ENCODE data around the gene ARMCX1. TPM values are rescaled to one million over a fixed set of nuclear protein-coding genes. Genes with fewer than 3 reads are reported as not detected.
"Not testable (repeated sequence)": the region's sequence is repeated elsewhere in the genome, so short reads cannot be mapped to it uniquely, and the experiment has no call there.

Gene ARMCX1
- total RNA-seq, 1 donor from 2014 or later = 24.8 TPM

- H3K4me3 Mint-ChIP-seq = peak overlapping the region; percentile 76
- H3K4me1 Mint-ChIP-seq = peaks cover 8% of the 10 kb centered on the region
- H3K27me3 Mint-ChIP-seq (ENCODE audit: low read depth) = no peaks in the 10 kb centered on the region
- peaks cover 30% of the 10 kb centered on the region for H3K9me3 Mint-ChIP-seq
- H3K36me3 Mint-ChIP-seq = peaks cover 20% of the 10 kb centered on the region
- DNase-seq (ENCODE audit: low spot score in 2 of 2, unreplicated experiment in 2 of 2) = peak in 1 of 2 experiments; percentile 56
- no peak for TF ChIP-seq CTCF (IDR thresholded peaks at IDR 0.05; ENCODE audit: unreplicated experiment)
- peak overlapping the region; percentile 88 for H3K27ac Mint-ChIP-seq
These were observed 518 bp downstream of the ARMCX1 start for GRCh38 chrX:101550751-101551379.

GRCh38 chrX:101551380-101551767, 1.0 kb downstream of the ARMCX1 start:
- H3K9me3 Mint-ChIP-seq = peaks cover 30% of the 10 kb centered on the region
- no peak for TF ChIP-seq CTCF (IDR thresholded peaks at IDR 0.05; ENCODE audit: unreplicated experiment)
- H3K36me3 Mint-ChIP-seq = peaks cover 20% of the 10 kb centered on the region
- peak overlapping the region; percentile 88 for H3K27ac Mint-ChIP-seq
- no peaks in the 10 kb centered on the region for H3K27me3 Mint-ChIP-seq (ENCODE audit: low read depth)
- no peak for DNase-seq (ENCODE audit: low spot score in 2 of 2, unreplicated experiment in 2 of 2)
- H3K4me1 Mint-ChIP-seq = peaks cover 8% of the 10 kb centered on the region
- peak overlapping the region; percentile 76 for H3K4me3 Mint-ChIP-seq

- Mint-ChIP-seq H3K36me3 (peaks cover 20% of the 10 kb centered on the region), H3K9me3 (peaks cover 30% of the 10 kb centered on the region), H3K4me1 (peaks cover 8% of the 10 kb centered on the region), H3K27me3 (ENCODE audit: low read depth) (no peaks in the 10 kb centered on the region), H3K4me3 (no peak overlapping the region), H3K27ac (no peak overlapping the region)
- TF ChIP-seq CTCF (IDR thresholded peaks at IDR 0.05; ENCODE audit: unreplicated experiment) = no peak
- DNase-seq (ENCODE audit: low spot score in 2 of 2, unreplicated experiment in 2 of 2) = no peak
These were observed 2.4 kb downstream of the ARMCX1 start for GRCh38 chrX:101552714-101553113.

- H3K4me1 Mint-ChIP-seq = peaks cover 11% of the 10 kb centered on the region
- DNase-seq (ENCODE audit: low spot score in 2 of 2, unreplicated experiment in 2 of 2) = no peak
- no peaks in the 10 kb centered on the region for H3K27me3 Mint-ChIP-seq (ENCODE audit: low read depth)
- peaks cover 19% of the 10 kb centered on the region for H3K9me3 Mint-ChIP-seq
- no peak for TF ChIP-seq CTCF (IDR thresholded peaks at IDR 0.05; ENCODE audit: unreplicated experiment)
- H3K4me3 Mint-ChIP-seq = no peak overlapping the region
- no peaks in the 10 kb centered on the region for H3K36me3 Mint-ChIP-seq
- H3K27ac Mint-ChIP-seq = no peak overlapping the region
These were observed 14.3 kb downstream of the ARMCX1 start for GRCh38 chrX:101564651-101565050.

DNA sequence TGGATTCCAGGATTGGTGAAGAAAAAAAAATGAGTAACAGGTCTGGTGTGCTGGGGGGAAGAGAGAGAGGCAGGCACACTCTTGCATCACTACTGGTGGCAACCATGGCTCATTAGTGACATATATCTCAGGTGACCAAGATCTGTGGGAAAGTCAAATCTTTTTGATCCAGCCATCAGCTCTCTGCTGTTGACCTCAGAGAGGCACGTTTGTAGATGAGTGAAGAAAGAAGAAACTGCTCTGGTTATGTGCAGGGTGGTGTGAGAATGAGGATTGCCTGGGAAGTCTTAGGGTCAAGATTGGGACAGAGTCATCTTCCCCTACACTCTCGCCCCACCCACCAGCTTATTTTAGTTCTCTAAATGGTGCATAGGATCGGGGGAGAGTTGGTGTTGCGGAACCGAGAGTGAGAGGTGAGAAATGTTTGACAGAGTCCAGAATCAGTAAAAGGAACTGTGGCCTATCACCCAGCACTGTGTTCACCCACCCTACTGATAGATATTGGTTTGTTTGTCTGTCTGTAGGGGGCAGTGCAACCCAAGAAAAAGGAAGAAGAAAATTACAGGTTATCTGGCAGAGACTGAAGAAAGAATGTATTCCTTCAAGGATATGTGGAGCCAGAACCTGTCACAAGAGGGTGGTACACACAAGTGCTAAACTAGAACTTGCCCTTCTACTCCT, 45.5 kb downstream of the ARMCX1 start:
- H3K27ac Mint-ChIP-seq = no peak overlapping the region
- no peak for DNase-seq (ENCODE audit: low spot score in 2 of 2, unreplicated experiment in 2 of 2)
- no peaks in the 10 kb centered on the region for H3K36me3 Mint-ChIP-seq
- H3K4me3 Mint-ChIP-seq = no peak overlapping the region
- no peaks in the 10 kb centered on the region for H3K27me3 Mint-ChIP-seq (ENCODE audit: low read depth)
- TF ChIP-seq CTCF (IDR thresholded peaks at IDR 0.05; ENCODE audit: unreplicated experiment) = peak; percentile 60
- H3K4me1 Mint-ChIP-seq = peaks cover 2% of the 10 kb centered on the region
- H3K9me3 Mint-ChIP-seq = peaks cover 11% of the 10 kb centered on the region

GRCh38 chrX:101599592-101599991, 49.2 kb downstream of the ARMCX1 start:
- not testable (repeated sequence) for H3K4me3 Mint-ChIP-seq; DNase-seq (ENCODE audit: low spot score in 2 of 2, unreplicated experiment in 2 of 2); H3K27me3 Mint-ChIP-seq (ENCODE audit: low read depth); H3K9me3 Mint-ChIP-seq; H3K36me3 Mint-ChIP-seq; H3K27ac Mint-ChIP-seq
- H3K4me1 Mint-ChIP-seq = peaks cover 14% of the 10 kb centered on the region
